IPS DF 19.7 (cell line): Measurements from ENCODE around the gene EIF4E.
"Not testable (repeated sequence)": the region's sequence is repeated elsewhere in the genome, so short reads cannot be mapped to it uniquely, and the experiment has no call there.

Experiments
- DNase-seq: peaks from one replicate; pipeline ENCODE4 v3.0.0-alpha.2; 2013; ENCODE audit warnings: low read depth, low spot score

EIF4E gene

GRCh38 chr4:98932539-98932938 is 3.6 kb upstream of the EIF4E start:
- no peak for DNase-seq

- no peak for DNase-seq
Observed at GRCh38 chr4:98930311-98930865, 1.5 kb upstream of the EIF4E start.

- DNase-seq, result no peak
Observed at GRCh38 chr4:98929341-98930267, 671 bp upstream of the EIF4E start.

- peak; percentile 50 for DNase-seq
Observed at GRCh38 chr4:98928131-98928504, 815 bp downstream of the EIF4E start.

- not testable (repeated sequence) for DNase-seq
Observed at GRCh38 chr4:98926257-98926656, 2.7 kb downstream of the EIF4E start.

GRCh38 chr4:98921292-98921691 is 7.6 kb downstream of the EIF4E start:
- DNase-seq, result no peak

GRCh38 chr4:98919996-98920395 is 8.9 kb downstream of the EIF4E start:
- DNase-seq, result no peak

GRCh38 chr4:98910728-98911127 is 18.2 kb downstream of the EIF4E start:
- not testable (repeated sequence) for DNase-seq

GRCh38 chr4:98909646-98910401 is 19.1 kb downstream of the EIF4E start:
- no peak for DNase-seq

- DNase-seq, result no peak
Observed at GRCh38 chr4:98908703-98909262, 20.1 kb downstream of the EIF4E start.

- no peak for DNase-seq
Observed at GRCh38 chr4:98908182-98908581, 20.8 kb downstream of the EIF4E start.

GRCh38 chr4:98905839-98906238 is 23.1 kb downstream of the EIF4E start:
- no peak for DNase-seq

- no peak for DNase-seq
Observed at GRCh38 chr4:98905297-98905696, 23.6 kb downstream of the EIF4E start.

- DNase-seq, result no peak
Observed at GRCh38 chr4:98903963-98904362, 25.0 kb downstream of the EIF4E start.

- DNase-seq, result no peak
Observed at GRCh38 chr4:98903561-98903960, 25.4 kb downstream of the EIF4E start.

GRCh38 chr4:98899277-98899676 is 29.7 kb downstream of the EIF4E start:
- DNase-seq, result no peak

GRCh38 chr4:98891478-98892337 is 37.2 kb downstream of the EIF4E start:
- DNase-seq, result no peak

- DNase-seq, result no peak
Observed at GRCh38 chr4:98890702-98891455, 38.1 kb downstream of the EIF4E start.

- DNase-seq, result no peak
Observed at GRCh38 chr4:98887145-98887544, 41.8 kb downstream of the EIF4E start.

- not testable (repeated sequence) for DNase-seq
Observed at GRCh38 chr4:98886382-98886781, 42.6 kb downstream of the EIF4E start.
